ENCODE data around the gene SIAH1.

DNA sequence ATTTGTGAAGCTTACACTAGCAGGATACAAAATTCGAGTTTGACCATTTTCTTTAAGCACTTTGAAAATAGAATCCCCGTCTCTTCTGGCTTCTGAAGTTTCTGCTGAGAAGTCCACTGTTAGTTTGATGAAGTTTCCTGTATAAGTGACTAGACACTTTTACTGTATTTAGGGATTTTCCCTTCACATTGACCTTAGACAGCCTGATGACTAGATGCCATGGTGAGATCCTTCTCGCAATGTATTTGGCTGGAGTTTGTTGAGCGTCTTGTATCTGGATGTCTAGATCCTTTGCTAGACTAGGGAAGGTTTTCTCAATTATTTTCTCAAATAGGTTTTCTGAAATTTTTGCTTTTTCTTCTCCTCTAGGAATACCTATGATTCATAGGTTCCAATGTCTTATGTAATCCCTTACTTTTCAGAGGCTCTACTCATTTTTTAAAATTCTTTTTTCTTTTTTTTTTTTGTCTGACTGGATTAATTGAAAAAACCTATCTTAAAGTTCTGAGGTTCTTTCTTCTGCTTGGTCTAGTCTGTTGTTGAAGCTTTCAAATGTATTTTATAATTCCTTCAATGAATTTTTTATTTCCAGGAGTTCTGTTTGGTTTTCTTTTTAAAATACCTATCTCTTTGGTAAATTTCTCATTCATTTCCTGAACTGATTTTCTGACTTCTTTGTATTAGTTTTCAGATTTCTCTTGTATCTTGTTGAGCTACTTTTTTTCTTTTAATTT, 74.1 kb downstream of the SIAH1 start:
- TF ChIP-seq, protein P1, sequence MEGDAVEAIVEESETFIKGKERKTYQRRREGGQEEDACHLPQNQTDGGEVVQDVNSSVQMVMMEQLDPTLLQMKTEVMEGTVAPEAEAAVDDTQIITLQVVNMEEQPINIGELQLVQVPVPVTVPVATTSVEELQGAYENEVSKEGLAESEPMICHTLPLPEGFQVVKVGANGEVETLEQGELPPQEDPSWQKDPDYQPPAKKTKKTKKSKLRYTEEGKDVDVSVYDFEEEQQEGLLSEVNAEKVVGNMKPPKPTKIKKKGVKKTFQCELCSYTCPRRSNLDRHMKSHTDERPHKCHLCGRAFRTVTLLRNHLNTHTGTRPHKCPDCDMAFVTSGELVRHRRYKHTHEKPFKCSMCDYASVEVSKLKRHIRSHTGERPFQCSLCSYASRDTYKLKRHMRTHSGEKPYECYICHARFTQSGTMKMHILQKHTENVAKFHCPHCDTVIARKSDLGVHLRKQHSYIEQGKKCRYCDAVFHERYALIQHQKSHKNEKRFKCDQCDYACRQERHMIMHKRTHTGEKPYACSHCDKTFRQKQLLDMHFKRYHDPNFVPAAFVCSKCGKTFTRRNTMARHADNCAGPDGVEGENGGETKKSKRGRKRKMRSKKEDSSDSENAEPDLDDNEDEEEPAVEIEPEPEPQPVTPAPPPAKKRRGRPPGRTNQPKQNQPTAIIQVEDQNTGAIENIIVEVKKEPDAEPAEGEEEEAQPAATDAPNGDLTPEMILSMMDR (IDR thresholded peaks at IDR 0.05): no peak
- no peak for TF ChIP-seq ZFX (IDR thresholded peaks at IDR 0.05; ENCODE audit: borderline replicate concordance)
